Thoracic aorta (tissue), 2 donors: ENCODE data around the gene FAM117B. TPM values are rescaled to one million over a fixed set of nuclear protein-coding genes. Genes with fewer than 3 reads are reported as not detected.

Source experiments
- ATAC-seq: fragments of 150-250 bp; one replicate; pipeline ENCODE4 v1.8.0; 2017; ENCODE audit warnings: low read depth; ENCODE audit not compliant: insufficient number of reproducible peaks, low FRiP score
- DNase-seq: peaks from one replicate; pipeline ENCODE4 v3.0.0-alpha.2; 2020; ENCODE audit warnings: low spot score
- H3K27ac ChIP-seq, 2 donors: fragments of 200-600 bp; sonication (generic); 1 replicate in 1 of 2; 2 replicates in 1 of 2; pipeline ENCODE4 v1.5.1; 2016; ENCODE audit warnings: mild to moderate bottlenecking in 2 of 2, moderate library complexity in 2 of 2
- H3K27me3 ChIP-seq: fragments of 200-600 bp; sonication (generic); replicated peaks from 2 replicates; pipeline ENCODE4 v1.6.0; 2016; ENCODE audit warnings: mild to moderate bottlenecking; ENCODE audit not compliant: insufficient read depth
- H3K36me3 ChIP-seq: fragments of 200-600 bp; sonication (generic); one replicate; pipeline ENCODE4 v1.5.1; 2016
- H3K4me1 ChIP-seq, 2 donors: fragments of 200-600 bp; sonication (generic); 1 replicate in 1 of 2; 2 replicates in 1 of 2; pipeline versions ENCODE4 v1.5.1 to v1.6.0; 2016; ENCODE audit warnings: low read depth in 2 of 2, mild to moderate bottlenecking in 1 of 2; ENCODE audit not compliant: control insufficient read depth in 1 of 2
- H3K4me3 ChIP-seq: fragments of 200-600 bp; sonication (generic); 2 replicates; pipeline ENCODE4 v1.5.1; 2016; ENCODE audit warnings: mild to moderate bottlenecking
- H3K9me3 ChIP-seq: fragments of 200-600 bp; sonication (generic); 2 replicates; pipeline ENCODE4 v1.5.1; 2016
- CTCF ChIP-seq: fragments of 200-600 bp; sonication (generic); IDR thresholded peaks from one replicate; pipeline ENCODE4 v1.5.1; 2019; ENCODE audit warnings: antibody characterized with exemption
- total RNA-seq, 2 donors: library from RNA; depleted of rRNA; stranded (reverse); fragments of >200 nt; gene quantifications; one replicate each; pipeline versions ENCODE4 v1.1.0 to v1.2.3, GENCODE V29; 2016

Gene FAM117B
- total RNA-seq, 2 donors from 2014 or later: 5.3 to 5.6 TPM

DNA sequence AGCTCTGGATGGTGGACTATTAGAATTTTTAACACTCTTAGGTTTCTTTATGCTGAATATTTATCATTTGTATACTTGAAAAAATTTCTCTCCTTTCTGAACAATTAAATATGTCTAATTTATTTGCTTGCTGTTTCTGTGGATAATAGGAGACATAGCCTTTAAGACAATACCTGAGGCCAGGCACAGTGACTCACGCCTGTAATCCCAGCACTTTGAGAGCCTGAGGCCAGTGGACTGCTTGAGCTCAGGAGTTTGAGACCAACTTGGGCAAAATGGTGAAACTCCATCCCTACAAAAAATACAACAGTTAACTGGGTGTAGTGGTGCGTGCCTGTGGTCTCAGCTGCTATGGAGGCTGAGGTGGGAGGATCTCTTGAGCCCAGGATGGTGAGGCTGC lies 54.7 kb downstream of the FAM117B start:
- ATAC-seq (no peak), DNase-seq (no peak)
- Histone ChIP-seq H3K4me1 (no peaks in the 10 kb centered on the region), H3K9me3 (no peaks in the 10 kb centered on the region), H3K27ac (no peak overlapping the region), H3K36me3 (no peaks in the 10 kb centered on the region), H3K27me3 (no peaks in the 10 kb centered on the region), H3K4me3 (no peak overlapping the region)
- TF ChIP-seq CTCF: no peak

DNA sequence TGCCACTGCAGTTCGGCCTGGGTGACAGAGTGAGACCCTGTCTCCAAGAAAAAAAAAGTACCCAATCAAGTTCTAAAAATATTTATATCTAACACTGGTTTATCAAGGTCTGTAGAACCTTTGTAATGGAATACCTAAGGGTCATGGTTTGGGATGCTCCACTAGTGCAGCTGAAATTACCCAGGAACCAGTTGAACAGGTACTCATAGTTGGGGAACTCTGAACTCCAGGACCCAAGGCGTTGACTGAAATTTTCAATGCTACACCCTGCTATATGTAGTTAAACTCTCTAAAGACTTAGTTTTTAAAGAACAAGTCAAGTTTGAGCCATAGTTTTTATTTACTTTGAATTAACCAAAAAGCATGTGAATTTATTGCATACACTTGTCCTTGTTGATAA lies 55.1 kb downstream of the FAM117B start:
- no peak overlapping the region for H3K4me3 ChIP-seq
- ATAC-seq (no peak), DNase-seq (no peak)
- H3K9me3 ChIP-seq: no peaks in the 10 kb centered on the region
- H3K27me3 ChIP-seq: no peaks in the 10 kb centered on the region
- no peaks in the 10 kb centered on the region for H3K36me3 ChIP-seq
- H3K4me1 ChIP-seq: no peaks in the 10 kb centered on the region
- no peak overlapping the region for H3K27ac ChIP-seq
- TF ChIP-seq CTCF: no peak

DNA sequence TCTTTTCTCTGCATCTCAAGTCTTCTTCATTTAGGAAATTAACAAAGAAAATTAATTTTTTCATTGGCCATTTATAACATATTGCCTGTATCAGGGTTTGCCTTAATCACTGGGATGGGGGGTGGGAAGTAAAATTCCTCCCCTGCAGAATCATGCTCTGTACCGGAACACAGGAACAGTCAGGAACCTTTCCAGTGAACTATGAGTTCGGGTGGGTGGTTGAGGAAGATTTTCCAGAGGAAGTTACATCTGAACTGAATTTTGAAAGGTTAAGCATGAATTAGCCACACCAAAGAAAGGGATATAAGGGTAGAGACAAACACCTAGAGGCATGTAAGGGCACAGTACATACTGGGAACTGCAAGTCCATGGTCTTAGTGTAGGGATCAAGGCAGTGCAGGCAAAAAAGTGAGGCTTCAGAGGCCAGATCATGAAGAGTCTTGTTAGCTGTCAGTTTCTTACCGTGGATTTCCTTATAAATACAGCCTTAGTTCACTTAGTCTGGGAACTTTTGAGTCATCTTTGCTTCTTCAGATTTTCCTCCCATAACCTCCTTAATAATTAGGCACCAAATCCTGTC lies 55.6 kb downstream of the FAM117B start:
- no peak overlapping the region for H3K27ac ChIP-seq
- ATAC-seq (no peak), DNase-seq (no peak)
- no peaks in the 10 kb centered on the region for H3K27me3 ChIP-seq
- no peak for TF ChIP-seq CTCF
- H3K36me3 ChIP-seq: no peaks in the 10 kb centered on the region
- H3K4me3 ChIP-seq: no peak overlapping the region
- H3K4me1 ChIP-seq: no peaks in the 10 kb centered on the region
- H3K9me3 ChIP-seq: no peaks in the 10 kb centered on the region

DNA sequence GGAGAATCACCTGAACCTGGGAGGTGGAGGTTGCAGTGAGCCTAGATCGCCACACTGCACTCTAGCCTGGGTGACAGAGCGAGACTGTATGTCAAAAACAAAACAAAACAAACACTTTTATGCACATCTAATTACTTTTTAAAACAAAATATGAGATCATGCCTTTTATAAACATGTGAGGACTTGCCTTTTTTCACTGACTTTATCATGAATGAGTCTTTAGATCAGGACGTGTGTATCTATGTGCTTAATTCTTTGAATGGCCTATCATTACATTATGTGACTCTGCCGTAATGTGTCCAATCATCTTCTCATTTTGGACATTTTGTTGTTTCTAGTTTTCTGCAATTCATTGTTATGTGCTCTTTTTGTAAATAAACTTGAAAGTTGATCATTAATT lies 58.7 kb downstream of the FAM117B start:
- no peaks in the 10 kb centered on the region for H3K4me1 ChIP-seq
- TF ChIP-seq CTCF: no peak
- no peaks in the 10 kb centered on the region for H3K36me3 ChIP-seq
- H3K4me3 ChIP-seq: no peak overlapping the region
- no peak overlapping the region for H3K27ac ChIP-seq
- DNase-seq (no peak), ATAC-seq (no peak)
- no peaks in the 10 kb centered on the region for H3K27me3 ChIP-seq
- H3K9me3 ChIP-seq: no peaks in the 10 kb centered on the region

GRCh38 chr2:202695166-202695565 lies 60.4 kb downstream of the FAM117B start:
- no peak overlapping the region for H3K27ac ChIP-seq
- TF ChIP-seq CTCF: no peak
- no peaks in the 10 kb centered on the region for H3K4me1 ChIP-seq
- DNase-seq: no peak
- no peaks in the 10 kb centered on the region for H3K36me3 ChIP-seq
- no peak for ATAC-seq
- no peaks in the 10 kb centered on the region for H3K27me3 ChIP-seq
- H3K4me3 ChIP-seq: no peak overlapping the region
- no peaks in the 10 kb centered on the region for H3K9me3 ChIP-seq
